Measurements from ENCODE around the gene CELF3.
A peak's percentile ranks its signal among the peaks of the same experiment; 100 is the strongest.

The CELF3 gene

GRCh38 chr1:151710187-151710840 lies 6.3 kb downstream of the CELF3 start:
- H3K9ac ChIP-seq (ENCODE audit: low read length) = no peak overlapping the region
- H3K9me3 ChIP-seq (ENCODE audit: control insufficient read depth, insufficient read depth, low read depth, low read length) = no peaks in the 10 kb centered on the region
- no peaks in the 10 kb centered on the region for H3K4me1 ChIP-seq (ENCODE audit: control insufficient read depth, insufficient read depth, low read length)
- no peaks in the 10 kb centered on the region for H3K36me3 ChIP-seq (ENCODE audit: control insufficient read depth, insufficient read depth, low read length)
- no peak overlapping the region for H3K4me3 ChIP-seq (ENCODE audit: low read depth, low read length)
- H3K27ac ChIP-seq (ENCODE audit: low read depth, low read length) = no peak overlapping the region
- peaks cover 12% of the 10 kb centered on the region; the same call in 1 of the 2 replicates for H3K27me3 ChIP-seq (ENCODE audit: control insufficient read depth, insufficient read depth, low read length)

GRCh38 chr1:151708891-151709290 lies 7.7 kb downstream of the CELF3 start:
- no peaks in the 10 kb centered on the region for H3K36me3 ChIP-seq (ENCODE audit: control insufficient read depth, insufficient read depth, low read length)
- no peak overlapping the region for H3K4me3 ChIP-seq (ENCODE audit: low read depth, low read length)
- no peaks in the 10 kb centered on the region for H3K9me3 ChIP-seq (ENCODE audit: control insufficient read depth, insufficient read depth, low read depth, low read length)
- no peaks in the 10 kb centered on the region for H3K4me1 ChIP-seq (ENCODE audit: control insufficient read depth, insufficient read depth, low read length)
- peaks cover 3% of the 10 kb centered on the region; the same call in 1 of the 2 replicates for H3K27me3 ChIP-seq (ENCODE audit: control insufficient read depth, insufficient read depth, low read length)
- H3K9ac ChIP-seq (ENCODE audit: low read length) = no peak overlapping the region
- no peak overlapping the region for H3K27ac ChIP-seq (ENCODE audit: low read depth, low read length)

GRCh38 chr1:151707541-151708065 lies 9.0 kb downstream of the CELF3 start:
- Histone ChIP-seq H3K9ac (ENCODE audit: low read length) (no peak overlapping the region), H3K27ac (ENCODE audit: low read depth, low read length) (no peak overlapping the region), H3K9me3 (ENCODE audit: control insufficient read depth, insufficient read depth, low read depth, low read length) (no peaks in the 10 kb centered on the region), H3K4me1 (ENCODE audit: control insufficient read depth, insufficient read depth, low read length) (no peaks in the 10 kb centered on the region), H3K36me3 (ENCODE audit: control insufficient read depth, insufficient read depth, low read length) (no peaks in the 10 kb centered on the region), H3K4me3 (ENCODE audit: low read depth, low read length) (no peak overlapping the region), H3K27me3 (ENCODE audit: control insufficient read depth, insufficient read depth, low read length) (no peaks in the 10 kb centered on the region; the same call in 1 of the 2 replicates)

- H3K27ac ChIP-seq (ENCODE audit: low read depth, low read length) = no peak overlapping the region
- H3K36me3 ChIP-seq (ENCODE audit: control insufficient read depth, insufficient read depth, low read length) = no peaks in the 10 kb centered on the region
- no peak overlapping the region for H3K4me3 ChIP-seq (ENCODE audit: low read depth, low read length)
- H3K4me1 ChIP-seq (ENCODE audit: control insufficient read depth, insufficient read depth, low read length) = no peaks in the 10 kb centered on the region
- no peaks in the 10 kb centered on the region; the same call in 1 of the 2 replicates for H3K27me3 ChIP-seq (ENCODE audit: control insufficient read depth, insufficient read depth, low read length)
- H3K9me3 ChIP-seq (ENCODE audit: control insufficient read depth, insufficient read depth, low read depth, low read length) = no peaks in the 10 kb centered on the region
- no peak overlapping the region for H3K9ac ChIP-seq (ENCODE audit: low read length)
Observed at GRCh38 chr1:151706464-151707415, 9.9 kb downstream of the CELF3 start.

GRCh38 chr1:151705753-151706463 lies 10.7 kb downstream of the CELF3 start:
- Histone ChIP-seq H3K27ac (ENCODE audit: low read depth, low read length) (no peak overlapping the region), H3K9me3 (ENCODE audit: control insufficient read depth, insufficient read depth, low read depth, low read length) (no peaks in the 10 kb centered on the region), H3K9ac (ENCODE audit: low read length) (no peak overlapping the region), H3K4me3 (ENCODE audit: low read depth, low read length) (no peak overlapping the region), H3K36me3 (ENCODE audit: control insufficient read depth, insufficient read depth, low read length) (peaks cover 7% of the 10 kb centered on the region), H3K4me1 (ENCODE audit: control insufficient read depth, insufficient read depth, low read length) (no peaks in the 10 kb centered on the region), H3K27me3 (ENCODE audit: control insufficient read depth, insufficient read depth, low read length) (no peaks in the 10 kb centered on the region)

GRCh38 chr1:151705146-151705545 lies 11.5 kb downstream of the CELF3 start:
- H3K4me3 ChIP-seq (ENCODE audit: low read depth, low read length) = no peak overlapping the region
- no peak overlapping the region for H3K9ac ChIP-seq (ENCODE audit: low read length)
- H3K9me3 ChIP-seq (ENCODE audit: control insufficient read depth, insufficient read depth, low read depth, low read length) = no peaks in the 10 kb centered on the region
- no peak overlapping the region for H3K27ac ChIP-seq (ENCODE audit: low read depth, low read length)
- no peaks in the 10 kb centered on the region for H3K4me1 ChIP-seq (ENCODE audit: control insufficient read depth, insufficient read depth, low read length)
- peaks cover 15% of the 10 kb centered on the region for H3K36me3 ChIP-seq (ENCODE audit: control insufficient read depth, insufficient read depth, low read length)
- no peaks in the 10 kb centered on the region for H3K27me3 ChIP-seq (ENCODE audit: control insufficient read depth, insufficient read depth, low read length)

- H3K9ac ChIP-seq (ENCODE audit: low read length) = no peak overlapping the region
- no peaks in the 10 kb centered on the region for H3K27me3 ChIP-seq (ENCODE audit: control insufficient read depth, insufficient read depth, low read length)
Observed at GRCh38 chr1:151704246-151704645, 12.4 kb downstream of the CELF3 start.

GRCh38 chr1:151703813-151704212 lies 12.8 kb downstream of the CELF3 start:
- no peaks in the 10 kb centered on the region for H3K9me3 ChIP-seq (ENCODE audit: control insufficient read depth, insufficient read depth, low read depth, low read length)
- H3K9ac ChIP-seq (ENCODE audit: low read length) = no peak overlapping the region
- H3K27me3 ChIP-seq (ENCODE audit: control insufficient read depth, insufficient read depth, low read length) = no peaks in the 10 kb centered on the region
- peaks cover 28% of the 10 kb centered on the region for H3K36me3 ChIP-seq (ENCODE audit: control insufficient read depth, insufficient read depth, low read length)
- H3K4me3 ChIP-seq (ENCODE audit: low read depth, low read length) = no peak overlapping the region
- no peaks in the 10 kb centered on the region for H3K4me1 ChIP-seq (ENCODE audit: control insufficient read depth, insufficient read depth, low read length)
- 0 out of 2 replicates have a peak overlapping the region, but pooled peaks have one; percentile 11 for H3K27ac ChIP-seq (ENCODE audit: low read depth, low read length)

More at GRCh38 chr1:151704246-151704645, 12.4 kb downstream of the CELF3 start:
- H3K4me3 ChIP-seq (ENCODE audit: low read depth, low read length) = no peak overlapping the region
- H3K4me1 ChIP-seq (ENCODE audit: control insufficient read depth, insufficient read depth, low read length) = no peaks in the 10 kb centered on the region
- peaks cover 24% of the 10 kb centered on the region for H3K36me3 ChIP-seq (ENCODE audit: control insufficient read depth, insufficient read depth, low read length)
- no peak overlapping the region for H3K27ac ChIP-seq (ENCODE audit: low read depth, low read length)
- H3K9me3 ChIP-seq (ENCODE audit: control insufficient read depth, insufficient read depth, low read depth, low read length) = no peaks in the 10 kb centered on the region

GRCh38 chr1:151702936-151703335 lies 13.7 kb downstream of the CELF3 start:
- H3K27ac ChIP-seq (ENCODE audit: low read depth, low read length) = no peak overlapping the region
- H3K4me1 ChIP-seq (ENCODE audit: control insufficient read depth, insufficient read depth, low read length) = no peaks in the 10 kb centered on the region
- H3K27me3 ChIP-seq (ENCODE audit: control insufficient read depth, insufficient read depth, low read length) = no peaks in the 10 kb centered on the region
- peaks cover 36% of the 10 kb centered on the region for H3K36me3 ChIP-seq (ENCODE audit: control insufficient read depth, insufficient read depth, low read length)
- H3K4me3 ChIP-seq (ENCODE audit: low read depth, low read length) = no peak overlapping the region
- no peak overlapping the region for H3K9ac ChIP-seq (ENCODE audit: low read length)
- no peaks in the 10 kb centered on the region for H3K9me3 ChIP-seq (ENCODE audit: control insufficient read depth, insufficient read depth, low read depth, low read length)

- Histone ChIP-seq H3K27ac (ENCODE audit: low read depth, low read length) (no peak overlapping the region), H3K4me1 (ENCODE audit: control insufficient read depth, insufficient read depth, low read length) (no peaks in the 10 kb centered on the region), H3K4me3 (ENCODE audit: low read depth, low read length) (no peak overlapping the region), H3K36me3 (ENCODE audit: control insufficient read depth, insufficient read depth, low read length) (peaks cover 46% of the 10 kb centered on the region), H3K27me3 (ENCODE audit: control insufficient read depth, insufficient read depth, low read length) (no peaks in the 10 kb centered on the region), H3K9ac (ENCODE audit: low read length) (no peak overlapping the region), H3K9me3 (ENCODE audit: control insufficient read depth, insufficient read depth, low read depth, low read length) (no peaks in the 10 kb centered on the region)
Observed at GRCh38 chr1:151701515-151701914, 15.1 kb downstream of the CELF3 start.

Data from HUES6 (cell line).